HCT116 (cell line): Measurements from ENCODE around the gene BTF3L4. TPM values are rescaled to one million over a fixed set of nuclear protein-coding genes. Genes with fewer than 3 reads are reported as not detected.

Experiments
- ATAC-seq: fragments of 200-7000 bp; cut with Tn5 transposase; 2 replicates; pipeline ENCODE4 v1.9.1; 2020; ENCODE audit warnings: mild to moderate bottlenecking, moderate library complexity
- BruUV-seq: library from RNA; stranded (reverse); fragments of 400-500 nt; replicated peaks from 2 replicates; lab custom pipeline; 2021; lab: Mats Ljungman, UMichigan
- CTCF ChIA-PET: fragments of 300-600 bp; sonication (Branson Sonifier 250); formaldehyde crosslinking; loops from one replicate; lab custom pipeline; 2021; ENCODE audit warnings: antibody characterized with exemption; lab: Charles Lee
- POLR2A ChIA-PET: fragments of 300-600, 350-600 bp; sonication (Branson Sonifier 250); formaldehyde crosslinking; loops from one replicate; lab custom pipeline; 2021; ENCODE audit warnings: antibody characterized with exemption; lab: Charles Lee
- RAD21 ChIA-PET, 2 experiments: fragments of 300-600 bp; sonication (Branson Sonifier 250); formaldehyde crosslinking; loops; one replicate each; lab custom pipeline; 2023; ENCODE audit warnings: low total read pairs in 2 of 2; ENCODE audit not compliant: uncharacterized antibody in 2 of 2, unreplicated experiment in 2 of 2, low non-redundant PET in 1 of 2; lab: Charles Lee
- DNase-seq: peaks from one replicate; pipeline ENCODE4 v3.0.0-alpha.2; 2010; ENCODE audit warnings: low read depth, low spot score
- H2AFZ ChIP-seq: fragments of 200-600 bp; shearing (Covaris generic), sonication (generic); 2 replicates; pipeline ENCODE4 v1.6.1; 2017; ENCODE audit warnings: low read depth, mixed run types, mixed read lengths, antibody characterized with exemption, low read length; ENCODE audit not compliant: poor library complexity, severe bottlenecking
- H3K27ac ChIP-seq: 2 replicates; pipeline ENCODE4 v1.5.1; 2012; ENCODE audit warnings: low read depth, low read length
- H3K27me3 ChIP-seq: fragments of 200-600 bp; sonication (generic); 2 replicates; pipeline ENCODE4 v1.6.1; 2016; ENCODE audit warnings: mixed run types, low read length, mixed read lengths; ENCODE audit not compliant: insufficient read depth
- H3K36me3 ChIP-seq, 2 experiments: fragments of 200-500 bp in 1 of 2; fragments of 200-600 bp in 1 of 2; sonication (Bioruptor generic) in 1 of 2; sonication (generic) in 1 of 2; 2 replicates each; pipeline versions ENCODE4 v1.5.1 to v1.6.1; 2014 to 2016; ENCODE audit warnings: low read length in 2 of 2, inconsistent platforms in 1 of 2, mixed read lengths in 1 of 2, mixed run types in 1 of 2; ENCODE audit not compliant: insufficient read depth in 2 of 2, control insufficient read depth in 1 of 2
- H3K4me1 ChIP-seq, 2 experiments: fragments of 200-600 bp in 1 of 2; sonication (generic) in 1 of 2; 2 replicates each; pipeline versions ENCODE4 v1.5.1 to v1.6.1; 2012 to 2017; ENCODE audit warnings: low read length in 2 of 2, inconsistent platforms in 1 of 2, mild to moderate bottlenecking in 1 of 2, mixed read lengths in 1 of 2, mixed run types in 1 of 2, moderate library complexity in 1 of 2; ENCODE audit not compliant: insufficient read depth in 2 of 2, control insufficient read depth in 1 of 2
- H3K4me2 ChIP-seq: fragments of 200-600 bp; sonication (generic); 2 replicates; pipeline ENCODE4 v1.6.1; 2017; ENCODE audit warnings: mixed run types, low read length, mixed read lengths
- H3K4me3 ChIP-seq, 2 experiments: fragments of 200-600 bp in 1 of 2; sonication (generic) in 1 of 2; replicated peaks in 1 of 2; 2 replicates each; pipeline ENCODE4 v1.5.1; 2011 to 2016; ENCODE audit warnings: low read length in 2 of 2, control low read depth in 1 of 2, low read depth in 1 of 2, mild to moderate bottlenecking in 1 of 2, mixed read lengths in 1 of 2, mixed run types in 1 of 2
- H3K79me2 ChIP-seq: fragments of 200-600 bp; sonication (generic); 2 replicates; pipeline ENCODE4 v1.6.1; 2017; ENCODE audit warnings: mild to moderate bottlenecking, mixed run types, low read length, moderate library complexity, mixed read lengths; ENCODE audit not compliant: insufficient read depth
- H3K9ac ChIP-seq: fragments of 200-600 bp; sonication (generic); 2 replicates; pipeline ENCODE4 v1.6.1; 2016; ENCODE audit warnings: low read length, mixed read lengths
- H3K9me2 ChIP-seq: fragments of 200-600 bp; sonication (generic), shearing (Covaris generic); 2 replicates; pipeline ENCODE4 v1.6.1; 2017; ENCODE audit warnings: mixed run types, mild to moderate bottlenecking, moderate library complexity; ENCODE audit not compliant: insufficient read depth
- H3K9me3 ChIP-seq, 2 experiments: fragments of 200-500 bp in 1 of 2; fragments of 200-600 bp in 1 of 2; sonication (Bioruptor generic) in 1 of 2; sonication (generic) in 1 of 2; 2 replicates each; pipeline ENCODE4 v1.6.1; 2014 to 2017; ENCODE audit warnings: low read length in 2 of 2, mixed read lengths in 2 of 2, inconsistent platforms in 1 of 2, low read depth in 1 of 2, mild to moderate bottlenecking in 1 of 2, mixed run types in 1 of 2, moderate library complexity in 1 of 2; ENCODE audit not compliant: control insufficient read depth in 1 of 2, insufficient read depth in 1 of 2
- H4K20me1 ChIP-seq: fragments of 200-600 bp; sonication (generic), shearing (Covaris generic); 2 replicates; pipeline ENCODE4 v1.6.1; 2017; ENCODE audit warnings: mixed run types, mild to moderate bottlenecking, moderate library complexity; ENCODE audit not compliant: insufficient read depth
- CBX3 ChIP-seq: IDR thresholded peaks from 2 replicates; pipeline ENCODE4 v1.6.1; 2012; ENCODE audit warnings: low read depth
- CEBPB ChIP-seq: IDR thresholded peaks from 2 replicates; pipeline ENCODE4 v1.6.1; 2012; ENCODE audit warnings: low read depth
- CTCF ChIP-seq, 3 experiments: fragments of 200-600 bp in 1 of 3; sonication (generic) in 1 of 3; IDR thresholded peaks in 2 of 3; conservative IDR thresholded peaks in 1 of 3; 2 replicates each; pipeline ENCODE4 v1.5.1; 2012 to 2017; ENCODE audit warnings: low read depth in 2 of 3, low read length in 2 of 3, antibody characterized with exemption in 1 of 3, borderline replicate concordance in 1 of 3, control low read depth in 1 of 3, mild to moderate bottlenecking in 1 of 3, mixed read lengths in 1 of 3, mixed run types in 1 of 3, moderate library complexity in 1 of 3; ENCODE audit not compliant: insufficient read depth in 1 of 3
- EGR1 ChIP-seq: IDR thresholded peaks from 2 replicates; pipeline ENCODE4 v1.6.1; 2012; ENCODE audit warnings: low read depth
- ELF1 ChIP-seq: IDR thresholded peaks from 2 replicates; pipeline ENCODE4 v1.6.1; 2012; ENCODE audit warnings: low read depth, borderline replicate concordance
- EZH2 ChIP-seq: fragments of 200-600 bp; sonication (generic); IDR thresholded peaks from 2 replicates; pipeline ENCODE4 v1.6.1; 2017; ENCODE audit warnings: antibody characterized with exemption, mixed run types
- FOSL1 ChIP-seq: IDR thresholded peaks from 2 replicates; pipeline ENCODE4 v1.6.1; 2012; ENCODE audit warnings: low read depth
- MAX ChIP-seq: IDR thresholded peaks from 2 replicates; pipeline ENCODE4 v1.6.1; 2012
- POLR2AphosphoS5 ChIP-seq: IDR thresholded peaks from 2 replicates; pipeline ENCODE4 v1.6.1; 2011; ENCODE audit warnings: mild to moderate bottlenecking, low read depth, low read length, moderate library complexity
- SIN3A ChIP-seq: IDR thresholded peaks from 2 replicates; pipeline ENCODE4 v1.6.1; 2012; ENCODE audit warnings: low read depth
- SP1 ChIP-seq: IDR thresholded peaks from 2 replicates; pipeline ENCODE4 v1.6.1; 2012; ENCODE audit warnings: low read depth
- YY1 ChIP-seq: IDR thresholded peaks from 2 replicates; pipeline ENCODE4 v1.6.1; 2011; ENCODE audit warnings: low read length, low read depth, moderate library complexity, mild to moderate bottlenecking; ENCODE audit not compliant: insufficient replicate concordance; ENCODE audit errors: extremely low read depth
- intact Hi-C: fragments of 100-400 bp; cut with micrococcal nuclease; formaldehyde crosslinking; loops from 2 replicates; pipeline ENCODE4 v1.10.0; 2022
- total RNA-seq: library from RNA; stranded (reverse); gene quantifications from one replicate; pipeline ENCODE4 v1.2.1, GENCODE V29; 2021; ENCODE audit not compliant: unreplicated experiment
- TF ChIP-seq, protein P1 (sequence below): IDR thresholded peaks from 2 replicates; pipeline ENCODE4 v1.6.1; 2012
- TF ChIP-seq, protein P2 (sequence below): IDR thresholded peaks from 2 replicates; pipeline ENCODE4 v1.6.1; 2012; ENCODE audit warnings: low read depth

Gene BTF3L4
- total RNA-seq, 1 experiment from 2014 or later, result 56.6 TPM

DNA sequence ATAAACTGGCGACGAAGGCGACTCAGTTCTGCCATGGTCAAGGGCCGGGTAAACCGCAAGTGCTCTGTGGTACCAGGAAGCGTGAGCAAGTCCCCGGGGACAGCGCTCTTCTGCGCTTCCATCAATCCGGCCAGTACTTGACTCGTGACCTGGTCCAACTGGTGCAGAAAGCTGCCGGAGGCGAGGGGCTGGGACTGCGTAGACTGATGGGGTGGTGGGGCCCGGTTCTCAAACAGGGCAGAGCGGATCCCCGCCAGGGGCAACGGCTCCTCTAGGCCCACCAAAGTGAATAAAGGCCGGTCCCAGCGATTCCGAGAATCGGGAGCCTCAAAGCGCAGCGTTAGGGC, 23.3 kb upstream of the BTF3L4 start (continued):
- no peak for TF ChIP-seq FOSL1
- no peak for TF ChIP-seq CBX3
- TF ChIP-seq POLR2AphosphoS5, result no peak
- no peak for TF ChIP-seq CTCF (IDR thresholded peaks at IDR 0.05 in 2 of 3, conservative IDR thresholded peaks at IDR 0.05 in 1 of 3; ENCODE audit: borderline replicate concordance in 1 of 3, insufficient read depth in 1 of 3, low read depth in 2 of 3, low read length in 2 of 3)
- TF ChIP-seq ELF1, result no peak
- no peak for TF ChIP-seq EZH2
- TF ChIP-seq SIN3A, result no peak
- TF ChIP-seq YY1, result no peak
- TF ChIP-seq, protein P1, sequence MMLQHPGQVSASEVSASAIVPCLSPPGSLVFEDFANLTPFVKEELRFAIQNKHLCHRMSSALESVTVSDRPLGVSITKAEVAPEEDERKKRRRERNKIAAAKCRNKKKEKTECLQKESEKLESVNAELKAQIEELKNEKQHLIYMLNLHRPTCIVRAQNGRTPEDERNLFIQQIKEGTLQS, result no peak
- no peak for TF ChIP-seq CEBPB
- no peak for TF ChIP-seq EGR1
- TF ChIP-seq MAX, result no peak
- TF ChIP-seq, all 23 proteins: peak for 0

- peak within 1 kb of the TSS; percentile 78 for H3K27ac ChIP-seq
- no peaks in the 10 kb centered on the region for H3K27me3 ChIP-seq
- peaks cover 0 to 3% of the 10 kb centered on the region in 2 experiments; a peak in 2 of 4 replicates for H3K36me3 ChIP-seq
- POLR2A ChIA-PET, result interaction anchor here (2.4 kb wide), 1 partner anchor 22 kb away, joined by 9 read pairs; the partner anchor contains the start of gene TXNDC12
- H2AFZ ChIP-seq, result peak within 1 kb of the TSS; percentile 14
- RAD21 ChIA-PET, result no interaction called here
- ATAC-seq (peak; percentile 96), DNase-seq (peak; percentile 73)
- H4K20me1 ChIP-seq, result no peaks in the 10 kb centered on the region
- peak within 1 kb of the TSS; percentile 92 for H3K9ac ChIP-seq
- H3K79me2 ChIP-seq, result peaks cover 42% of the 10 kb centered on the region
- no peaks in the 10 kb centered on the region for H3K9me2 ChIP-seq
- H3K4me2 ChIP-seq, result peak within 1 kb of the TSS; percentile 87
- peak within 1 kb of the TSS; percentile 87 to 91 for H3K4me3 ChIP-seq
- intact Hi-C loops, result no loop called here
- CTCF ChIA-PET, result no interaction called here
- H3K4me1 ChIP-seq, result peaks cover 5 to 17% of the 10 kb centered on the region in 2 experiments; a peak in 2 of 4 replicates
- BruUV-seq, result TSS peak; percentile 66
- H3K9me3 ChIP-seq, result no peaks in the 10 kb centered on the region
- peak; percentile 89 for TF ChIP-seq POLR2AphosphoS5
- TF ChIP-seq, protein P2, sequence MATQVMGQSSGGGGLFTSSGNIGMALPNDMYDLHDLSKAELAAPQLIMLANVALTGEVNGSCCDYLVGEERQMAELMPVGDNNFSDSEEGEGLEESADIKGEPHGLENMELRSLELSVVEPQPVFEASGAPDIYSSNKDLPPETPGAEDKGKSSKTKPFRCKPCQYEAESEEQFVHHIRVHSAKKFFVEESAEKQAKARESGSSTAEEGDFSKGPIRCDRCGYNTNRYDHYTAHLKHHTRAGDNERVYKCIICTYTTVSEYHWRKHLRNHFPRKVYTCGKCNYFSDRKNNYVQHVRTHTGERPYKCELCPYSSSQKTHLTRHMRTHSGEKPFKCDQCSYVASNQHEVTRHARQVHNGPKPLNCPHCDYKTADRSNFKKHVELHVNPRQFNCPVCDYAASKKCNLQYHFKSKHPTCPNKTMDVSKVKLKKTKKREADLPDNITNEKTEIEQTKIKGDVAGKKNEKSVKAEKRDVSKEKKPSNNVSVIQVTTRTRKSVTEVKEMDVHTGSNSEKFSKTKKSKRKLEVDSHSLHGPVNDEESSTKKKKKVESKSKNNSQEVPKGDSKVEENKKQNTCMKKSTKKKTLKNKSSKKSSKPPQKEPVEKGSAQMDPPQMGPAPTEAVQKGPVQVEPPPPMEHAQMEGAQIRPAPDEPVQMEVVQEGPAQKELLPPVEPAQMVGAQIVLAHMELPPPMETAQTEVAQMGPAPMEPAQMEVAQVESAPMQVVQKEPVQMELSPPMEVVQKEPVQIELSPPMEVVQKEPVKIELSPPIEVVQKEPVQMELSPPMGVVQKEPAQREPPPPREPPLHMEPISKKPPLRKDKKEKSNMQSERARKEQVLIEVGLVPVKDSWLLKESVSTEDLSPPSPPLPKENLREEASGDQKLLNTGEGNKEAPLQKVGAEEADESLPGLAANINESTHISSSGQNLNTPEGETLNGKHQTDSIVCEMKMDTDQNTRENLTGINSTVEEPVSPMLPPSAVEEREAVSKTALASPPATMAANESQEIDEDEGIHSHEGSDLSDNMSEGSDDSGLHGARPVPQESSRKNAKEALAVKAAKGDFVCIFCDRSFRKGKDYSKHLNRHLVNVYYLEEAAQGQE, result no peak
- TF ChIP-seq ELF1, result peak; percentile 98
- no peak for TF ChIP-seq SP1
- TF ChIP-seq MAX, result peak; percentile 89
- TF ChIP-seq CEBPB, result no peak
- TF ChIP-seq CTCF (IDR thresholded peaks at IDR 0.05 in 2 of 3, conservative IDR thresholded peaks at IDR 0.05 in 1 of 3; ENCODE audit: borderline replicate concordance in 1 of 3, insufficient read depth in 1 of 3, low read depth in 2 of 3, low read length in 2 of 3), result no peak
Observed at GRCh38 chr1:52033190-52034049, 22.7 kb upstream of the BTF3L4 start, which contains the start of gene KTI12. Gene KTI12 (minus strand): TSS chr1:52033810. CDS start chr1:52033761, 49 bp downstream.
